Measurements from ENCODE around the gene EARS2. TPM values are rescaled to one million over a fixed set of nuclear protein-coding genes. Genes with fewer than 3 reads are reported as not detected.

EARS2 gene
- total RNA-seq, 4 donors from 2014 or later, result 8.4 to 39.6 (median 19.3) TPM

- DNase-seq, result no peak
- H3K4me3 ChIP-seq, result no peak overlapping the region
- in situ Hi-C loops (cut with MboI; ENCODE audit: low sequenced_read_pairs in 4 of 4), result no loop called here
- intact Hi-C loops (cut with DNase I; ENCODE audit: low total_unique reads), result no loop called here
- H3K27me3 ChIP-seq, result no peaks in the 10 kb centered on the region
- TF ChIP-seq CTCF (IDR thresholded peaks at IDR 0.05 in 4 of 5, conservative IDR thresholded peaks at IDR 0.05 in 1 of 5), result no peak
- no peak for TF ChIP-seq POLR2A (IDR thresholded peaks at IDR 0.05)
- peaks cover 47 to 48% of the 10 kb centered on the region in 2 donors for H3K4me1 ChIP-seq
- no peak for ATAC-seq
- H3K9me3 ChIP-seq, result no peaks in the 10 kb centered on the region
- H3K36me3 ChIP-seq, result peaks cover 0 to 91% of the 10 kb centered on the region in 2 donors
- peak overlapping the region; percentile 89 to 98 (median 96) for H3K27ac ChIP-seq
Observed at GRCh38 chr16:23566724-23567123, 9.6 kb upstream of the EARS2 start.

- Histone ChIP-seq H3K4me3 (peak overlapping the region in 2 of 4 donors; percentile 5 to 22), H3K27ac (peak overlapping the region; percentile 89 to 98 (median 96)), H3K4me1 (peaks cover 64 to 67% of the 10 kb centered on the region in 2 donors), H3K36me3 (peaks cover 0 to 91% of the 10 kb centered on the region in 2 donors), H3K9me3 (no peaks in the 10 kb centered on the region), H3K27me3 (no peaks in the 10 kb centered on the region)
- TF ChIP-seq POLR2A (IDR thresholded peaks at IDR 0.05), result no peak
- no peak for TF ChIP-seq CTCF (IDR thresholded peaks at IDR 0.05 in 4 of 5, conservative IDR thresholded peaks at IDR 0.05 in 1 of 5)
- intact Hi-C loops (cut with DNase I; ENCODE audit: low total_unique reads) (no loop called here), in situ Hi-C loops (cut with MboI; ENCODE audit: low sequenced_read_pairs in 4 of 4) (no loop called here)
- DNase-seq (peak; percentile 93 to 99), ATAC-seq (peak; percentile 88 to 89)
Observed at GRCh38 chr16:23564575-23565363, 7.6 kb upstream of the EARS2 start.

- intact Hi-C loops (cut with DNase I; ENCODE audit: low total_unique reads), result no loop called here
- peak; percentile 58 to 81 for DNase-seq
- TF ChIP-seq CTCF (IDR thresholded peaks at IDR 0.05 in 4 of 5, conservative IDR thresholded peaks at IDR 0.05 in 1 of 5) (no peak), POLR2A (IDR thresholded peaks at IDR 0.05) (peak in 1 of 2 donors; percentile 11)
- H3K27me3 ChIP-seq, result no peaks in the 10 kb centered on the region
- peaks cover 77 to 80% of the 10 kb centered on the region in 2 donors for H3K4me1 ChIP-seq
- in situ Hi-C loops (cut with MboI; ENCODE audit: low sequenced_read_pairs in 4 of 4), result no loop called here
- peaks cover 0 to 82% of the 10 kb centered on the region in 2 donors for H3K36me3 ChIP-seq
- H3K4me3 ChIP-seq, result peak overlapping the region in 1 of 4 donors; percentile 2
- peak; percentile 47 to 64 for ATAC-seq
- peak overlapping the region; percentile 89 to 98 (median 96) for H3K27ac ChIP-seq
- no peaks in the 10 kb centered on the region for H3K9me3 ChIP-seq
Observed at GRCh38 chr16:23563186-23563585, 6.0 kb upstream of the EARS2 start.

- Histone ChIP-seq H3K9me3 (no peaks in the 10 kb centered on the region), H3K27me3 (no peaks in the 10 kb centered on the region), H3K36me3 (peaks cover 0 to 75% of the 10 kb centered on the region in 2 donors), H3K27ac (peak overlapping the region; percentile 89 to 98 (median 96)), H3K4me1 (peaks cover 77 to 80% of the 10 kb centered on the region in 2 donors), H3K4me3 (peak overlapping the region in 1 of 4 donors; percentile 2)
- DNase-seq (peak; percentile 38 to 68), ATAC-seq (peak; percentile 12 to 17)
- in situ Hi-C loops (cut with MboI; ENCODE audit: low sequenced_read_pairs in 4 of 4), result no loop called here
- TF ChIP-seq POLR2A (IDR thresholded peaks at IDR 0.05) (no peak), CTCF (IDR thresholded peaks at IDR 0.05 in 4 of 5, conservative IDR thresholded peaks at IDR 0.05 in 1 of 5) (no peak)
- intact Hi-C loops (cut with DNase I; ENCODE audit: low total_unique reads), result no loop called here
Observed at GRCh38 chr16:23562505-23562904, 5.4 kb upstream of the EARS2 start.

Data from gastrocnemius medialis (tissue), 4 donors.